Measurements from ENCODE around the gene NELL1.

NELL1 gene

GRCh38 chr11:21026685-21027084 is 357.3 kb downstream of the NELL1 start:
- no peak for DNase-seq (ENCODE audit: low read depth)
- TF ChIP-seq CTCF (conservative IDR thresholded peaks at IDR 0.05; ENCODE audit: low read depth, low read length), result no peak
- no peak overlapping the region for H3K4me3 ChIP-seq (ENCODE audit: low read length)

GRCh38 chr11:21037850-21038249 is 368.5 kb downstream of the NELL1 start:
- no peak overlapping the region for H3K4me3 ChIP-seq (ENCODE audit: low read length)
- no peak for TF ChIP-seq CTCF (conservative IDR thresholded peaks at IDR 0.05; ENCODE audit: low read depth, low read length)
- DNase-seq (ENCODE audit: low read depth), result no peak

- no peak for TF ChIP-seq CTCF (conservative IDR thresholded peaks at IDR 0.05; ENCODE audit: low read depth, low read length)
- DNase-seq (ENCODE audit: low read depth), result no peak
- no peak overlapping the region for H3K4me3 ChIP-seq (ENCODE audit: low read length)
These were observed 369.4 kb downstream of the NELL1 start for GRCh38 chr11:21038801-21039200.

GRCh38 chr11:21040630-21041029 is 371.2 kb downstream of the NELL1 start:
- no peak overlapping the region for H3K4me3 ChIP-seq (ENCODE audit: low read length)
- no peak for TF ChIP-seq CTCF (conservative IDR thresholded peaks at IDR 0.05; ENCODE audit: low read depth, low read length)
- no peak for DNase-seq (ENCODE audit: low read depth)

GRCh38 chr11:21048626-21049025 is 379.2 kb downstream of the NELL1 start:
- TF ChIP-seq CTCF (conservative IDR thresholded peaks at IDR 0.05; ENCODE audit: low read depth, low read length), result no peak
- no peak for DNase-seq (ENCODE audit: low read depth)
- H3K4me3 ChIP-seq (ENCODE audit: low read length), result no peak overlapping the region

- H3K4me3 ChIP-seq (ENCODE audit: low read length), result no peak overlapping the region
- DNase-seq (ENCODE audit: low read depth), result no peak
- no peak for TF ChIP-seq CTCF (conservative IDR thresholded peaks at IDR 0.05; ENCODE audit: low read depth, low read length)
These were observed 384.1 kb downstream of the NELL1 start for GRCh38 chr11:21053466-21053865.

GRCh38 chr11:21056644-21057043 is 387.3 kb downstream of the NELL1 start:
- no peak overlapping the region for H3K4me3 ChIP-seq (ENCODE audit: low read length)
- no peak for TF ChIP-seq CTCF (conservative IDR thresholded peaks at IDR 0.05; ENCODE audit: low read depth, low read length)
- no peak for DNase-seq (ENCODE audit: low read depth)

Data from retinal pigment epithelial cell (primary cell).